ENCODE data around the gene JARID2.

The JARID2 gene

DNA sequence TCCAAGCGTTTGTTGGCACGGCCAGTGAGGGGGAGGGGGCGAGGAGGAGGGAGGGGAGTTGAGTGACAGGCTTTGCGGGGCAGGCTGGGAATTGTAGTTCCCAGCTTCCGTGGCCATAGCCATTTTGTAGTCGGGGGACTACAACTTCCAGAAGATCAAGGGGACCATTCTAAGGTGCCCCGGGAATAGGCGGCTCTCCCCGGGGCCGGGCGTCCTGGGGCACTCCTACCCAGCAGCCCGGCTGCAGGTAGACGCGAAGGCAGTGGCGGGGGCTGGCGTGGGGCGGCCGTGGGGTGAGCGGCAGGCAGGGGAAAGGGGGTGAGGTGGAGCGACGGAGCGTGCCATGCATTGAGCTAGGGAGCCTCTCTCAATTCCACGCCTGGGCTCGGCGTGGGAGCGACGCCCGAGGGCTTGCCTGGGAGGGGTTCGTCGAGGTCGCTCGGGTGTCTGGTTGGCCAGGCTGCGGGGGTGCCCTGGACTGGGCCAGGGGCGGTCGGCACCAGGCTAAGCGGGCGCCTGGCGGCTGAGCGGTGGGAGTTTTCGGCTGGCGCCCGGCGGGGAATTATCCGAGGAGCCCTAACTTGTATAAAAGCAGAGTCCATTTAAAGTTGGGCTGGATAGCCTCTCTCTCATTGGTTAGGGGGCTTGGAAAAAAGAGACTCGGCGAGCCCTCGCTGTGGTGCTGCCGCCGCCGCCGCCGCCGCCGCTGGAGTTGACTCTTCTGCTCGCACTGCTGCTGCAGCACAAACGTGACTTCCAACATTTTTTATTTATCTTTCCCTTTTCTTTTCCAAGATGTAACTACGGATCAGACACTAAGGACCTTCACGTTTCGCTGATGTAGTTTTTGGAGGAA, at the start of gene JARID2:
TSS of gene JARID2 (plus strand) at position 709 of the 856 bp plus-strand sequence. CDS start 471 bp downstream, outside the sequence.
- peak; percentile 96 for DNase-seq (ENCODE audit: low spot score)

GRCh38 chr6:15200087-15200486, 45.8 kb upstream of the JARID2 start:
- DNase-seq (ENCODE audit: low spot score), result no peak

DNA sequence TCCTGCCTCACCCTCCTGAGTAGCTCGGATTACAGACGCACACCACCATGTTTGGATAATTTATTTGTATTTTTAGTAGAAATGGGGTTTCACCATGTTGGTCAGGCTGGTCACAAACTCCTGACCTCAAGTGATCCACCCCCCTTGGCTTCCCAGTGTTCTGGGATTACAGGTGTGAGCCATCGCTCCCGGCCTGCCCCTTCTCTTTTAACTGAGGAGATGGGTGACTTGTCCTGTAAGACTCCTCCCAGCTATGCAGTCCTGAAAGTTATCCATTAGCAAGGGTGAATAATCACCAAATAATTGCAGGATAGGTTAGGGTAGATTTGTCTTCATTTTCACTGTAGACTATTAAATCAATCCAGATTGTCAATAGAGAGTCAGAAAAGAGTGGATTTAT, 40.5 kb upstream of the JARID2 start:
- DNase-seq (ENCODE audit: low spot score), result no peak

DNA sequence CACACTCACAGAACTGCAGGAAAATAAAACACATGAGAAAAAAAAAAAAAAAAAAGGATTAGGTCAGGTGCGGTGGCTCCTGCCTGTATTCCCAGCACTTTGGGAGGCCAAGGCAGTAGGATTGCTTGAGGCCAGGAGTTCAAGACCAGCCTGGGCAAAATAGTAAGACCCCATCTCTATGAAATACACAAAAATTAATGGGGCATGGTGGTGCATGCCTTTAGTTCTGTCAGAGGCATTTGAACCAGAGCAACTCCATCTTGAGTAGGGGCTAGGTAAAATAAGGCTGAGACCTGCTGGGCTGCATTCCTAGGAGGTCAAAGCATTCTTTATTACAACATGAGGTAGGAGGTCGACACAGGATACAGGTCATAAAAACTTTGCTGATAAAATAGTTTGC, 39.0 kb upstream of the JARID2 start:
- no peak for DNase-seq (ENCODE audit: low spot score)

DNA sequence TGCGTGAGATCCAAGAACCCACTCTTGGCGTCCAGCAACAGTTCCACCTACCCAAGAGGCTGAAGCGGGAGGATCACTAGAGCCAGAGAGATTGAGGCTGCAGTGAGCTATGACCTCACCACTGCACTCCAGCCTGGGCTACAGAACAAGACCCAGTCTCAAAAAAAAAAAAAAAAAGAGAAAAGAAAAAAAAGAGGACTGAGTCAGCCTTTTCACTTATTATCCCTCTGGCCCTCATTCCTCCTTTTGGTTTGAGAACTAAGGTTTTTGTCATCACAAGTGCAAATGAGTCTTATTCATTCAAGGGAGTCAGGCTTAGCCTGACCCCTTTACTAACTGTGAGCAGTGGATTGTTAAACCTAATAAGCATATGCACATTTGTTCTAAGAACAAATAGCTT, 37.9 kb upstream of the JARID2 start:
- peak; percentile 20 for DNase-seq (ENCODE audit: low spot score)

DNA sequence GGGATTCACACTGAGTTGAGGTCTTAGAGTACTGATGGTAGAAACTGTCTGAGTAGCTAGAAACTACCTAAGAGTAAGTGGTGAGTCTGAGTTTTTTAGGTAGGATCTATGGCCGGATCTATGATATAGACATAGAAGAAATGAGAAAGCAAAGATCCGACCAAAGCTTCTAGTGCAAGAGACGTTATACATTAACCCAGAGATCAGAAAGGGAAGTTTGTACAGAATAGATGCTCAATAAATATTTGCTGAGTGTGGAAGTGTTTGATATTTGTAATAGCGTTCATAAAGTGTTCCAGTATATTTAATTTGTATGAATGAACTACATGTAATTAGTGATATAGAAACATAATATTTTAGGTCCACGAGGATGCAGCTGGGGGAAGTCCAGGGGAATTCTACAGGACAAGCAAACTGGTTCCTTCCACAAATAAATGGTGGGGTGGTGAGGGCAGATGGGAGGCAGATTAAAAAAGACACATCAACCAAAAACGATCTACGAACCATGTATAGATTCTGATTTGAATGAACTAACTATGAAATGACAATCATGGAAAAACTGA, 31.9 kb upstream of the JARID2 start:
- DNase-seq (ENCODE audit: low spot score), result no peak

DNA sequence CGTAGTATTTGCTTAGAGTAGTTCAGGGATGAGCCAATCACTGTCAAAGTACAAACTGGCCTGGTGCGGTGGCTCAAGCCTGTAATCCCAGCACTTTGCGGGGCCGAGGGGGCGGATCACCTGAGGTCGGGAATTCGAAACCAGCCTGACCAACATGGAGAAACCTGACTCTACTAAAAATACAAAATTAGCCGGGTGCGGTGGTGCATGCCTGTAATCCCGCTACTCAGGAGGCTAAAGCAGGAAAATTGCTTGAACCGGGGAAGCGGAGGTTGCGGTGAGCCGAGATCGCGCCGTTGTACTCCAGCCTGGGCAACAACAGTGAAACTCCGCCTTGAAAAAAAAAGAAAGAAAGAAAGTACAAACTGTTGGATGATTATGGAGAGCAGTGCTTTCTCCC, 27.5 kb upstream of the JARID2 start:
- no peak for DNase-seq (ENCODE audit: low spot score)

DNA sequence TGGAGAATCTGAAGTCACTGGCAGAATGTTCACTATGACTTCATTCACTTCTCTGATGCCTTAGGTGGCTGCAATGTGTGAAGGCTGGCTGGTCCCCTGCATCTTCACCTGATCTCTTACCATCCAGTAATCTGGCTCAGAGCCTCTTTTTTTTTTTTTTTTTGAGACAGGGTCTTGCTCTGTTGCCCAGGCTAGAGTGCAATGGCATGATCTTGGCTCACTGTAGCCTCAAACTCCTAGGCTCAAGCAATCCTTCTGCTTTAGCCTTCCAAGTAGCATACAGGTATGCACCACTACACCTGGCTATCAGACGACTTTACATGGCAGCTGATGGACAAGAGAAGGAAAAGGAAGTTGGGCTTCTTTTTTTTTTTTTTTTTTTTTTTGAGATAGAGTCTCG, 25.8 kb upstream of the JARID2 start:
- no peak for DNase-seq (ENCODE audit: low spot score)

- DNase-seq (ENCODE audit: low spot score), result no peak
These were observed 18.0 kb upstream of the JARID2 start for GRCh38 chr6:15227827-15228318.

DNA sequence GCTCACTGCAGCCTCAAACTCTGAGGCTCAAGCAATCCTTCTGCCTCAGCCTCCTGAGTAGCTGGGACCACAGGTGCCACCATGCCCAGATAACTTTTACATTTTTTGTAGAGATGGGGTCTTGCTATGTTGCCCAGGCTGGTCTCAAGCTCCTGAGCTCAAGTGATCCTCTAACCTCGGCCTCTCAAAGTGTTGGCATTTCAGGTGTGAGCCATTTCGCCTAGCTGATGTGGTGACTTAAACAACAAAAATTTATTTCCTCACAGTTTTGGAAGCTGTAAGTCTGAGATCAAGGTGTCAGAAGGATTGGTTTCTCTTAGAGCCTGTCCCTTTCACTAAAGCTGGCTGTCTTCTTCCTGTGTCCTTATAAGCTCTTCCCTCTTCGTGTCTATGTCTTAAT, 15.0 kb upstream of the JARID2 start:
- no peak for DNase-seq (ENCODE audit: low spot score)

- DNase-seq (ENCODE audit: low spot score), result no peak
These were observed 12.9 kb upstream of the JARID2 start for GRCh38 chr6:15232836-15233510.

DNA sequence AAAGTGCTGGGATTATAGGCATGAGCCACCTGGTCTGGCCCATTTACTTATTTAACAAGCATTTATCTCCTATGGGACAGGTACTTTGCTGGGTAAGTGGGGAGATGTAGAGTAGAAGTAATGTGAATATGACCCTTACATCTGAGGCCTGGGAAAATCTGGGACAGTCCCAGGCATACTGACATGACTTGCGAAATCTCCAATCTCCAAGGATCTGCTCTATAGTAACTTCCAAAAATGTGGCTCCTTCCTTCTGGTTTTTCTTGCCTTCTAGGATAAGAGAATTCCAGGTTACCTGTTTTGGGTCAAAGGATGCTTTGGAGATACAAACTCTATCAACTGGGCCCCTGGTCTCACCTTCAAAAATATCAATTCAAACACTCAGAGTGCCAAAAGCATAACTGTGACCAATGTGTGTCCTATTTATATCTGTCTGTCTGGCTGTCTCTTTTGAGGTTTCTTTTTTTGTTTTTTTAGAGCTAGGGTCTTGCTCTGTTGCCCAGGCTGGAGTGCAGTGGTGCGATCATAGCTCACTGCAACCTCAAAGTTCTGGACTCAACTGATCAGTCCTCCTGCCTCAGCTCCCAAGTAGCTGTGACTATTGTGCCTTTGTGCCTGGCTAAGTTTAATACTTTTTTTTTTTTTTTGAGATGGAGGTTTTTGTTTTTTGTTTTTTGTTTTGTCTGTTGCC, 11.7 kb upstream of the JARID2 start:
- no peak for DNase-seq (ENCODE audit: low spot score)

DNA sequence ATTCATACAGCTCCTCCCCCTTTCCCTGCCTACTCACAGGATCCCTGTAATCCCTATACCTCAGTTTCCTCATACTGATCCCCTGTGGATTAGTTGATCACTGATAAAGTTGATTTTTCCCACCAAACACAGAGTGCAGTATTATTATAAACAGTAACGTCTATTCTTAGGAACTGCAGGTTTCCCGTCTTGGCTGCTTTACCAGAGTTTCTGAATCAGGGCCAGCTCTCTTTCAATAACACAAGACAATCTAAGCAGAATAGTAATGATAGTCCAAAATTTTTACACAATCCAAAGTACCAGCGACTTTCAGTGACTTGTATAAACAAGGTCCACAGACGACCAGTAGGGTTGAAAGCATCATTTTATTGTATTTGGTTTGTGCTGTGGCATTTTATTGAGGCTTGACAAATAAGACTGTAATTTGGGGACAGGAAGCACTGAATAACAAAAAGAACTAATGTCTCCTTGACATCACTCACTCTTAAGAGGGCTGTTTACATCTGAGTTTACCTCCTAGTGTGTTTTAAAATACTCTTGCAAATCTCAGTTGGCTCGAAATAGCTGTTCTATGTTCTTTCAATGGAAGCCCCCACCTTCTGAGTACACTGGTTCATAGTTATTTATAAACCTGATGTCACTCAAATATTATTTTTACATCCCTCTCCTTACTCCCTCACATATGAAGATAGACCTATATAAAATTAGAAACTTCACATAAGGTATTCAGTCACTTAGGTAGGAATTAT, 6.1 kb upstream of the JARID2 start:
- DNase-seq (ENCODE audit: low spot score), result no peak

GRCh38 chr6:15242503-15242902, 3.4 kb upstream of the JARID2 start:
- DNase-seq (ENCODE audit: low spot score), result no peak

DNA sequence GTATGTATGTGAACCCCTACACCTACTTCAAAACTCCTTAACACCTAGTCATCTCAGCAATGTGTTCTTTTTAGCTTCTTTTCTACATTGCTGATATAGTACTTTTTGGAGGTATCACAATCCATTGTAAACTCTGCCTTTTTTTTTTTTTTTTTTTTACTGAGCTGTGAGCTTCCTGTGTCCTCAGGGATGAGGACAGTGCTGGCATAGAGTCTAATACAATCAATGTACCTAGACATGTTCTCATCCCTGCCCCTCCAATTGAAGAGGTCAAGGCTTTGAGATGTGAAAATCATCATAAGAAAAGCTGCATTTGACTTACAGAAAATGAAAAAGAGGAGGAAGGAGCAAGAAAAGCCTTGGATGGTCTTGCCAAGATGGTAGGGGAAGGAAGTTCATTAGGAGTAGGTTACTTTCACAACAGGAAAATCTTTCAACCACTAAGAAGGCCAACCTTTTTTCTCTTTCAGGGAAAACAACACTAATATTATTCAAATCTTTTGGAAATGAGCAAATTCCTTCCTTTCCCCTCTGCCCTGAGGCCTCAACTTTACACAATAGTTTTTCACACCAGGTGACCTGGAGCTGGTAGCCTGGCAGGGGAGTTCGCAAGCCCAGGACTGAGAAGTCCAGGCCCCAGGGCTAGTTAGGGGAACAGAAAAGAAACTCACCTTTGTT, 2.8 kb upstream of the JARID2 start:
- no peak for DNase-seq (ENCODE audit: low spot score)

DNA sequence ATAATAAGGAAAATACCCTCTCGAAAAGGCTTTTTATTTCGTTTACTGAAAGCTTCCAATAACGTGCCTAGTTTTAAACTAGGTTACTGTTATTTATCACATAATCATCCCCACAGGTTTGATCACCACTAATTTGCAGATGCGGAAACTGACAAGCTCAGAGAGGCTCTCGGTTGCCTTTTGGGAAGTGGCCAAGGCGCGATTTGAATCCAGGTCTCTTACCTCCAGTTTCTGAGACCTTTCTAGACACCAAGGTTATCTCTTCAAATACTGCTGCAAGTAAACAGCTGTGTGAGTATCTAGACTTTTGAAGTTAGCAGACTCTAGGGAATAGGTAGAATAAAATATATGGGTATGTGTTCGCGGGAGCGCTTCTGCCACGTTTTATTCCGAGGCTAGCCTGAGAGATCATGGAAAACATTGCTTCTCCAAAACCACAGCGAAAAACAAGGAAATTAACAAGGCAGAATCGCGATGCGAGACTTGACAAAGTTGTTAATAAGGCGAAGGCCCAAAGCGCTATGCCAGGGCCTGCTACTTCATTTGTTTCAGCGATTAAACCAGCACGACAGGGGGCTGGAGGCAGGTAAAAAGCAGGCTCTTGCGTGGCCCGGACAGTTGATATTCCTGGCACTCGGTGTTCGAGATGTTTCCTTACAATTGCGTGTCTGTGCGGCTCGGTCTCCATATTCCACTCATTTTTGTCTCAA, 1.8 kb upstream of the JARID2 start:
- no peak for DNase-seq (ENCODE audit: low spot score)

GRCh38 chr6:15244620-15245360, 1.1 kb upstream of the JARID2 start:
- peak; percentile 83 for DNase-seq (ENCODE audit: low spot score)

DNA sequence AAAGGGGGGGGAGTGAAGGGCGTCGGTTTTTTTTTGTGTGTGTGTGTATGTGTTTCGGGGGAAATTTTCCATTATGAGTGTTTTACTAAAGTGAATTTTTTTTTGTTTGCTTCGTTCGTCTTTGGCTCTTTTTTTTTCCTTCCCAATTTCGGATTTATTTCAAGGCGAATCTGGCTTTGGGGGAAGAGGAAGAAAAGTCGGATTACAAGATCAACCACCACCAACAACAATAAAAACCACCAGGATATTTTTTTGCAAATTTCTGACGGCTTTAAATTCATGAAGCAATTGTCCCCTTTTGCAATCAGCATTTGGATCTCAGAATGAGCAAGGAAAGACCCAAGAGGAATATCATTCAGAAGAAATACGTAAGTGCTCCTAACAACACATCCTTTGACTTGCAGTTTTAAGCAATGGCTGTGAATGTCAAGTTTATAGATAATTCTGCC, 372 bp downstream of the JARID2 start:
- no peak for DNase-seq (ENCODE audit: low spot score)

- DNase-seq (ENCODE audit: low spot score), result no peak
These were observed 1.0 kb downstream of the JARID2 start for GRCh38 chr6:15246666-15247499.

All from AG20443 (cell line).